WTC11 (cell line): Measurements from ENCODE around the gene TMEM52. TPM values are rescaled to one million over a fixed set of nuclear protein-coding genes. Genes with fewer than 3 reads are reported as not detected.

Experiments
- ATAC-seq: fragments of 200-7000 bp; cut with Tn5 transposase; 2 replicates; pipeline ENCODE4 v1.10.0; 2021; ENCODE audit warnings: mild to moderate bottlenecking, moderate library complexity
- CTCF ChIA-PET: fragments of 300-600 bp; sonication (Branson Sonifier 250); formaldehyde crosslinking; loops from one replicate; lab custom pipeline; 2021; ENCODE audit warnings: antibody characterized with exemption; lab: Charles Lee
- POLR2A ChIA-PET: fragments of 350-600 bp; sonication (Branson Sonifier 250); formaldehyde crosslinking; loops from one replicate; lab custom pipeline; 2021; ENCODE audit warnings: antibody characterized with exemption; lab: Charles Lee
- DNase-seq: peaks from one replicate; pipeline ENCODE4 v3.0.0; 2021; ENCODE audit warnings: low spot score
- H3K27ac Mint-ChIP-seq: 2 replicates; pipeline ENCODE4 v1.8.0; 2021; ENCODE audit warnings: mixed read lengths
- H3K27me3 Mint-ChIP-seq: 2 replicates; pipeline ENCODE4 v1.8.0; 2021; ENCODE audit warnings: low read depth, mild to moderate bottlenecking, moderate library complexity, mixed read lengths
- H3K36me3 Mint-ChIP-seq: 2 replicates; pipeline ENCODE4 v1.8.0; 2021; ENCODE audit warnings: mixed read lengths
- H3K4me1 Mint-ChIP-seq: 2 replicates; pipeline ENCODE4 v1.8.0; 2022; ENCODE audit warnings: mixed read lengths
- H3K4me3 Mint-ChIP-seq: 2 replicates; pipeline ENCODE4 v1.8.0; 2021; ENCODE audit warnings: mild to moderate bottlenecking, moderate library complexity, mixed read lengths
- H3K9me3 Mint-ChIP-seq: 2 replicates; pipeline ENCODE4 v1.8.0; 2021; ENCODE audit warnings: mixed read lengths
- CREB1 ChIP-seq: sonication (generic); formaldehyde crosslinking; IDR thresholded peaks from 2 replicates; pipeline ENCODE4 v1.8.0; 2023; ENCODE audit warnings: mild to moderate bottlenecking, missing genetic modification reagents
- ESRRA ChIP-seq: sonication (generic); formaldehyde crosslinking; IDR thresholded peaks from 2 replicates; pipeline ENCODE4 v1.8.1; 2022; ENCODE audit warnings: mild to moderate bottlenecking, missing genetic modification reagents, borderline replicate concordance
- JAZF1 ChIP-seq: fragments of 250-450 bp; sonication (Bioruptor Pico); IDR thresholded peaks from 2 replicates; pipeline ENCODE4 v1.9.0; 2021; ENCODE audit warnings: moderate library complexity, mild to moderate bottlenecking, inconsistent platforms
- MXD4 ChIP-seq: fragments of 250-450 bp; sonication (Bioruptor Pico); IDR thresholded peaks from 2 replicates; pipeline ENCODE4 v1.8.0; 2021; ENCODE audit warnings: mild to moderate bottlenecking, moderate library complexity, borderline replicate concordance
- MYBL2 ChIP-seq: sonication (generic); formaldehyde crosslinking; IDR thresholded peaks from 2 replicates; pipeline ENCODE4 v1.8.1; 2023; ENCODE audit warnings: mild to moderate bottlenecking, moderate library complexity, missing genetic modification reagents
- TCF7 ChIP-seq: sonication (generic); formaldehyde crosslinking; IDR thresholded peaks from 2 replicates; pipeline ENCODE4 v1.8.0; 2022; ENCODE audit warnings: mild to moderate bottlenecking, low read depth, missing genetic modification reagents, moderate library complexity
- TEAD4 ChIP-seq: sonication (generic); formaldehyde crosslinking; IDR thresholded peaks from 2 replicates; pipeline ENCODE4 v1.8.0; 2022; ENCODE audit warnings: mild to moderate bottlenecking, missing genetic modification reagents
- ZBTB21 ChIP-seq: sonication (generic); formaldehyde crosslinking; IDR thresholded peaks from 2 replicates; pipeline ENCODE4 v1.8.1; 2023; ENCODE audit warnings: mild to moderate bottlenecking, missing genetic modification reagents, borderline replicate concordance
- ZNF263 ChIP-seq: sonication (generic); formaldehyde crosslinking; IDR thresholded peaks from 2 replicates; pipeline ENCODE4 v1.8.1; 2022; ENCODE audit warnings: low read depth, mild to moderate bottlenecking, moderate library complexity, missing genetic modification reagents
- total RNA-seq: library from RNA; stranded (reverse); gene quantifications from 3 replicates; pipeline ENCODE4 v1.2.3, GENCODE V29; 2021
- TF ChIP-seq, protein P1 (sequence below): fragments of 250-450 bp; sonication (Bioruptor Pico); IDR thresholded peaks from 2 replicates; pipeline ENCODE4 v1.8.0; 2021; ENCODE audit warnings: mild to moderate bottlenecking
- TF ChIP-seq, protein P2 (sequence below): fragments of 250-450 bp; sonication (Bioruptor Pico); conservative IDR thresholded peaks from 2 replicates; pipeline ENCODE4 v1.9.0; 2021; ENCODE audit warnings: mild to moderate bottlenecking
- TF ChIP-seq, protein P3 (sequence below): sonication (generic); formaldehyde crosslinking; IDR thresholded peaks from 2 replicates; pipeline ENCODE4 v1.8.0; 2022; ENCODE audit warnings: mild to moderate bottlenecking, missing genetic modification reagents
- TF ChIP-seq, protein P4 (sequence below): sonication (generic); formaldehyde crosslinking; IDR thresholded peaks from 2 replicates; pipeline ENCODE4 v1.8.0; 2022; ENCODE audit warnings: missing genetic modification reagents
- TF ChIP-seq, protein P5 (sequence below): sonication (generic); formaldehyde crosslinking; IDR thresholded peaks from 2 replicates; pipeline ENCODE4 v1.8.1; 2022; ENCODE audit warnings: low read depth, mild to moderate bottlenecking, moderate library complexity, missing genetic modification reagents, borderline replicate concordance
- TF ChIP-seq, protein P6 (sequence below): sonication (generic); formaldehyde crosslinking; IDR thresholded peaks from 2 replicates; pipeline ENCODE4 v1.8.1; 2022; ENCODE audit warnings: low read depth, missing genetic modification reagents, borderline replicate concordance

TMEM52 gene
- total RNA-seq, 1 experiment from 2014 or later: 21.9 TPM

DNA sequence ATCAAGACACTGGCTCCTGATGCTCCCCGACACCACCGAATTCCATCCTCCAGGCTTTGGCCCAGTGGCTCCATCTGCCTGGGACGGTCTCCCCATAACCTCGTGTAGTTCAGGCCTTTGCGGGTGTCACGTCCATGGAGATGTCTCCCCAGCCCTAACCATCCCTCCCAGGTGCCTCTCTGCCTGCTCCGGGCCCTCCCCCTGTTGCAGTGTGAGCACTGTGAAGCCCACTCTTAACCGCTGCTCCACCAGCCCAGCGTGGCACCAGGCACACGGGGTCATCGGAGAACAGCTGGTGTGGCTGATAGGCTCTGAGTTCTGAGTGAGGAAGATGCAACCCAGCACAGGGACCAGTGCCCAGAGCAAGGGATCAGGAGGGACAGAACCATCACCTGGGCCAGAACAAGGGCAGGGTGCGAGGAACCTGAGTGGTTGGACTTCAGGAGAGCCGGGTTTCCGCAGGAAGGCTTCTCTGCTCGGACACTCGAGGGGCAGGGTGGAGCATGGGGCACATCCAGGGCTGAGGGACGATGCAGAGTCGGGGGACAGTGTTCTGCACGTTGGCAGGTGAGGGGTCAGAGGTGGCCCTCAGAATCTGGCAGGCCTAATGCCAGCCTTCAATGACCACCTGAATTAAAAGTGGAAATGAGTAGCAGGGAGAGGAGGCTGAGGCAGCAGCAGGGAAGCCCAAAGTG is 25.6 kb downstream of the TMEM52 start:
- DNase-seq (no peak), ATAC-seq (no peak)
- Mint-ChIP-seq H3K27me3 (no peaks in the 10 kb centered on the region; the same call in 1 of the 2 replicates), H3K4me1 (peaks cover 35% of the 10 kb centered on the region), H3K27ac (no peak overlapping the region), H3K9me3 (peaks cover 4% of the 10 kb centered on the region), H3K4me3 (peak overlapping the region; percentile 26; the same call in 1 of the 2 replicates), H3K36me3 (no peaks in the 10 kb centered on the region)
- TF ChIP-seq, protein P1, sequence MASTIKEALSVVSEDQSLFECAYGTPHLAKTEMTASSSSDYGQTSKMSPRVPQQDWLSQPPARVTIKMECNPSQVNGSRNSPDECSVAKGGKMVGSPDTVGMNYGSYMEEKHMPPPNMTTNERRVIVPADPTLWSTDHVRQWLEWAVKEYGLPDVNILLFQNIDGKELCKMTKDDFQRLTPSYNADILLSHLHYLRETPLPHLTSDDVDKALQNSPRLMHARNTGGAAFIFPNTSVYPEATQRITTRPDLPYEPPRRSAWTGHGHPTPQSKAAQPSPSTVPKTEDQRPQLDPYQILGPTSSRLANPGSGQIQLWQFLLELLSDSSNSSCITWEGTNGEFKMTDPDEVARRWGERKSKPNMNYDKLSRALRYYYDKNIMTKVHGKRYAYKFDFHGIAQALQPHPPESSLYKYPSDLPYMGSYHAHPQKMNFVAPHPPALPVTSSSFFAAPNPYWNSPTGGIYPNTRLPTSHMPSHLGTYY (CRISPR knock-in tag): no peak
- TF ChIP-seq TCF7 (CRISPR knock-in tag) (no peak), JAZF1 (CRISPR knock-in tag) (no peak), ZNF263 (CRISPR knock-in tag) (no peak), ZBTB21 (CRISPR knock-in tag) (no peak), MYBL2 (no peak), MXD4 (CRISPR knock-in tag) (no peak), TEAD4 (CRISPR knock-in tag) (no peak), ESRRA (CRISPR knock-in tag) (no peak), CREB1 (CRISPR knock-in tag) (no peak)
- TF ChIP-seq, protein P2, sequence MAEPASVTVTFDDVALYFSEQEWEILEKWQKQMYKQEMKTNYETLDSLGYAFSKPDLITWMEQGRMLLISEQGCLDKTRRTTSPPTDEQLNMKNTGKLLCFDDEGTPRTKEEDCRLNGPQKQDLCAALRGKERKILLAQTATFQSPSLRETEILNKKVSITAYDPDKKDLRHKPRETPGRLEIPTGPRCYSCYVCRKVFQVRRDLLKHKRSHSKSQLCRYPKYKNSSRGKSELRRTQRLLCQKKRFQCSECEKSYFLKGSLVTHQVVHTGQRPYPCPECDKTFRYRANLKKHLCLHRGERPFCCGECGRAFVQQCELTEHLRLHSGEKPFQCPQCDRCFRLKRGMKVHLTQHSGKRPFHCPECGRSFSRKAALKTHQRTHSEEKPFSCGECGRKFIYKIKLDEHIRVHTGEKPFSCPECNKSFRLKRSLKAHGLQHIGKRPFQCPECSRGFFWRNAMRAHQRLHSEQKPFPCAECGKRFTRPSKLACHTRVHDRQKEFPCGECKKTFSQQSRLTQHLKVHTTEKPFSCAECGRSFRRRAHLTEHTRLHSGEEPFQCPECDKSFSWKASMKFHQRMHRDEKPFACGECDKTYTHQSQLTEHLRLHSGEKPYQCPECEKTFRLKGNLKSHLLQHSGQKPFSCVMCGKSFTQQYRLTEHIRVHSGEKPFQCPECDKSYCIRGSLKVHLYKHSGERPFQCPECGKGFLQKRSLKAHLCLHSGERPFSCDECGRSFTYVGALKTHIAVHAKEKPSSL (CRISPR knock-in tag): no peak
- TF ChIP-seq, protein P3, sequence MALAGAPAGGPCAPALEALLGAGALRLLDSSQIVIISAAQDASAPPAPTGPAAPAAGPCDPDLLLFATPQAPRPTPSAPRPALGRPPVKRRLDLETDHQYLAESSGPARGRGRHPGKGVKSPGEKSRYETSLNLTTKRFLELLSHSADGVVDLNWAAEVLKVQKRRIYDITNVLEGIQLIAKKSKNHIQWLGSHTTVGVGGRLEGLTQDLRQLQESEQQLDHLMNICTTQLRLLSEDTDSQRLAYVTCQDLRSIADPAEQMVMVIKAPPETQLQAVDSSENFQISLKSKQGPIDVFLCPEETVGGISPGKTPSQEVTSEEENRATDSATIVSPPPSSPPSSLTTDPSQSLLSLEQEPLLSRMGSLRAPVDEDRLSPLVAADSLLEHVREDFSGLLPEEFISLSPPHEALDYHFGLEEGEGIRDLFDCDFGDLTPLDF (CRISPR knock-in tag): no peak
- TF ChIP-seq, protein P4, sequence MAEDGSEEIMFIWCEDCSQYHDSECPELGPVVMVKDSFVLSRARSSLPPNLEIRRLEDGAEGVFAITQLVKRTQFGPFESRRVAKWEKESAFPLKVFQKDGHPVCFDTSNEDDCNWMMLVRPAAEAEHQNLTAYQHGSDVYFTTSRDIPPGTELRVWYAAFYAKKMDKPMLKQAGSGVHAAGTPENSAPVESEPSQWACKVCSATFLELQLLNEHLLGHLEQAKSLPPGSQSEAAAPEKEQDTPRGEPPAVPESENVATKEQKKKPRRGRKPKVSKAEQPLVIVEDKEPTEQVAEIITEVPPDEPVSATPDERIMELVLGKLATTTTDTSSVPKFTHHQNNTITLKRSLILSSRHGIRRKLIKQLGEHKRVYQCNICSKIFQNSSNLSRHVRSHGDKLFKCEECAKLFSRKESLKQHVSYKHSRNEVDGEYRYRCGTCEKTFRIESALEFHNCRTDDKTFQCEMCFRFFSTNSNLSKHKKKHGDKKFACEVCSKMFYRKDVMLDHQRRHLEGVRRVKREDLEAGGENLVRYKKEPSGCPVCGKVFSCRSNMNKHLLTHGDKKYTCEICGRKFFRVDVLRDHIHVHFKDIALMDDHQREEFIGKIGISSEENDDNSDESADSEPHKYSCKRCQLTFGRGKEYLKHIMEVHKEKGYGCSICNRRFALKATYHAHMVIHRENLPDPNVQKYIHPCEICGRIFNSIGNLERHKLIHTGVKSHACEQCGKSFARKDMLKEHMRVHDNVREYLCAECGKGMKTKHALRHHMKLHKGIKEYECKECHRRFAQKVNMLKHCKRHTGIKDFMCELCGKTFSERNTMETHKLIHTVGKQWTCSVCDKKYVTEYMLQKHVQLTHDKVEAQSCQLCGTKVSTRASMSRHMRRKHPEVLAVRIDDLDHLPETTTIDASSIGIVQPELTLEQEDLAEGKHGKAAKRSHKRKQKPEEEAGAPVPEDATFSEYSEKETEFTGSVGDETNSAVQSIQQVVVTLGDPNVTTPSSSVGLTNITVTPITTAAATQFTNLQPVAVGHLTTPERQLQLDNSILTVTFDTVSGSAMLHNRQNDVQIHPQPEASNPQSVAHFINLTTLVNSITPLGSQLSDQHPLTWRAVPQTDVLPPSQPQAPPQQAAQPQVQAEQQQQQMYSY (CRISPR knock-in tag): no peak
- TF ChIP-seq, protein P5, sequence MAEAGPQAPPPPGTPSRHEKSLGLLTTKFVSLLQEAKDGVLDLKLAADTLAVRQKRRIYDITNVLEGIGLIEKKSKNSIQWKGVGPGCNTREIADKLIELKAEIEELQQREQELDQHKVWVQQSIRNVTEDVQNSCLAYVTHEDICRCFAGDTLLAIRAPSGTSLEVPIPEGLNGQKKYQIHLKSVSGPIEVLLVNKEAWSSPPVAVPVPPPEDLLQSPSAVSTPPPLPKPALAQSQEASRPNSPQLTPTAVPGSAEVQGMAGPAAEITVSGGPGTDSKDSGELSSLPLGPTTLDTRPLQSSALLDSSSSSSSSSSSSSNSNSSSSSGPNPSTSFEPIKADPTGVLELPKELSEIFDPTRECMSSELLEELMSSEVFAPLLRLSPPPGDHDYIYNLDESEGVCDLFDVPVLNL (CRISPR knock-in tag): no peak
- TF ChIP-seq, protein P6, sequence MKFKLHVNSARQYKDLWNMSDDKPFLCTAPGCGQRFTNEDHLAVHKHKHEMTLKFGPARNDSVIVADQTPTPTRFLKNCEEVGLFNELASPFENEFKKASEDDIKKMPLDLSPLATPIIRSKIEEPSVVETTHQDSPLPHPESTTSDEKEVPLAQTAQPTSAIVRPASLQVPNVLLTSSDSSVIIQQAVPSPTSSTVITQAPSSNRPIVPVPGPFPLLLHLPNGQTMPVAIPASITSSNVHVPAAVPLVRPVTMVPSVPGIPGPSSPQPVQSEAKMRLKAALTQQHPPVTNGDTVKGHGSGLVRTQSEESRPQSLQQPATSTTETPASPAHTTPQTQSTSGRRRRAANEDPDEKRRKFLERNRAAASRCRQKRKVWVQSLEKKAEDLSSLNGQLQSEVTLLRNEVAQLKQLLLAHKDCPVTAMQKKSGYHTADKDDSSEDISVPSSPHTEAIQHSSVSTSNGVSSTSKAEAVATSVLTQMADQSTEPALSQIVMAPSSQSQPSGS (CRISPR knock-in tag): no peak
- ChIA-PET POLR2A (no interaction called here), CTCF (interaction anchor here (3.6 kb wide), 1 partner anchor 13 kb away, joined by 28 read pairs; no protein-coding TSS in a partner anchor)
